Suprapubic skin (tissue), 4 donors: ENCODE results near the gene ADAMTS17.

ENCODE experiments used
- EP300 ChIP-seq: sonication (generic); formaldehyde crosslinking; IDR thresholded peaks from one replicate; pipeline ENCODE4 v1.6.1; 2017; ENCODE audit warnings: antibody characterized with exemption
- POLR2A ChIP-seq, 2 donors: fragments of 450-650 bp; IDR thresholded peaks; one replicate each; pipeline ENCODE4 v1.6.1; 2017; ENCODE audit warnings: antibody characterized with exemption in 2 of 2, mild to moderate bottlenecking in 2 of 2, moderate library complexity in 2 of 2
- POLR2AphosphoS5 ChIP-seq, 3 donors: sonication (generic); formaldehyde crosslinking; IDR thresholded peaks; one replicate each; pipeline ENCODE4 v1.6.1; 2017; ENCODE audit warnings: antibody characterized with exemption in 3 of 3
- TF ChIP-seq, protein P1 (sequence below), 2 donors: fragments of 200-600 bp in 1 of 2; fragments of 450-650 bp in 1 of 2; sonication (generic) in 1 of 2; IDR thresholded peaks; one replicate each; pipeline ENCODE4 v1.5.1; 2016 to 2019; ENCODE audit warnings: antibody characterized with exemption in 2 of 2, mild to moderate bottlenecking in 1 of 2, moderate library complexity in 1 of 2

- TF ChIP-seq, protein P1, sequence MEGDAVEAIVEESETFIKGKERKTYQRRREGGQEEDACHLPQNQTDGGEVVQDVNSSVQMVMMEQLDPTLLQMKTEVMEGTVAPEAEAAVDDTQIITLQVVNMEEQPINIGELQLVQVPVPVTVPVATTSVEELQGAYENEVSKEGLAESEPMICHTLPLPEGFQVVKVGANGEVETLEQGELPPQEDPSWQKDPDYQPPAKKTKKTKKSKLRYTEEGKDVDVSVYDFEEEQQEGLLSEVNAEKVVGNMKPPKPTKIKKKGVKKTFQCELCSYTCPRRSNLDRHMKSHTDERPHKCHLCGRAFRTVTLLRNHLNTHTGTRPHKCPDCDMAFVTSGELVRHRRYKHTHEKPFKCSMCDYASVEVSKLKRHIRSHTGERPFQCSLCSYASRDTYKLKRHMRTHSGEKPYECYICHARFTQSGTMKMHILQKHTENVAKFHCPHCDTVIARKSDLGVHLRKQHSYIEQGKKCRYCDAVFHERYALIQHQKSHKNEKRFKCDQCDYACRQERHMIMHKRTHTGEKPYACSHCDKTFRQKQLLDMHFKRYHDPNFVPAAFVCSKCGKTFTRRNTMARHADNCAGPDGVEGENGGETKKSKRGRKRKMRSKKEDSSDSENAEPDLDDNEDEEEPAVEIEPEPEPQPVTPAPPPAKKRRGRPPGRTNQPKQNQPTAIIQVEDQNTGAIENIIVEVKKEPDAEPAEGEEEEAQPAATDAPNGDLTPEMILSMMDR (IDR thresholded peaks at IDR 0.05), result no peak
- TF ChIP-seq POLR2AphosphoS5 (IDR thresholded peaks at IDR 0.05) (no peak), POLR2A (IDR thresholded peaks at IDR 0.05) (no peak), EP300 (no peak)
These were observed 346.2 kb downstream of the ADAMTS17 start for GRCh38 chr15:99995543-99995942.
